NCI-H1417 treated with DMSO at 0.1 percent for 48 hours (cell line): ENCODE results near the gene GRID2.

Experiments used
- DNase-seq: peaks from one replicate; lab custom pipeline; 2025; lab: John Stamatoyannopoulos, UW

The GRID2 gene

DNA sequence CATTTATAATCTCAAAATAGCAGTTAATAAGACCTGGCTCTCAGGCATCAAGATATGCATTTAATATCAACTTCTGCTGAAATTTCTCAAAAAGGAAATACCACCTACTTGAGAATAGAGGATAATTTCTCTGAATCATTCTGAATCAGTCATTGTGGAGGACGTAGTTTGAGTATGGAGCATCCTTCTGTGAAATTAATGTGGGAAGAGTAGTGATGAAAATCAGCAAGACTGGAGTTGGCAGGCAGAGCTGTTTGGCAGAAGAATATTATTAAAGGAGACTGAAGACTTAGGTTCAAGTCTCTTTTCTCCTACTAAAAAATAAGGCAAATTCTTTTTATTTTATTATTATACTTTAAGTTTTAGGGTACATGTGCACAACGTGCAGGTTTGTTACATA, 1199.2 kb downstream of the GRID2 start:
- DNase-seq, result no peak

DNA sequence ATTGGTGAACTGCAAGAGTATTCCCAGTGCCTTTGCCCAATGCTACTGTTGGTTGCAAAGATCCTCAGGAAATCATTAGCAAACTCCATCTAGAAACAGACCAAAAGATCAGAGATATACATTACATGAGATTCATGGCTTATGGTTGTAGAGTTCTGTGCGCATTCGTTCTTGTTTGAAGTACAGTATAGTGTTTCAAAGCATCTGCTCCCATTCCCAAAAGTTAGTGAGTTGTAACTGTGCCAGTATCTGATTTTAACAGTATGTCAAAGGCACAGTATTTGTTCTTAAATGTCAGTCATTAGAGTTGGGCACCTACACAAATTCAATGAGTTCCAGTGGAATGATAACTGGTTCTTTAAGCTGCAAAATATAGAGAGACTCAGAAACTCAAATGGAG, 1210.1 kb downstream of the GRID2 start:
- DNase-seq, result no peak

DNA sequence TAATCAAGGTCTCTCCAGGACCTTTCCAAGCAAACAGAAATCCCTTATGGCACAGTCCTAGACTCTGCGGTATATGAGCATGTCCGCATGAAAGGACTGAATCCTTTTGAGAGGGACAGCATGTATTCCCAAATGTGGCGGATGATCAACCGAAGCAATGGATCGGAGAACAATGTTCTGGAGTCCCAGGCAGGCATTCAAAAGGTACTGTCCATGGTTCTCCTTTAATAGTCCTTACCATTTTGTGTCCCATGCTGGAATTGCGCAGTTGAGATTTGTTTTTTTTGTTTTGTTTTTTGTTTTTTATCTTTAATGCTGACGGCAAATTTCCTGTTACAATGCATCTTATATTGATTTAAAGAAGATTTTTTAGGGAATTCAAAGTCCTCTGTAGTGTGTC, 1211.4 kb downstream of the GRID2 start:
- DNase-seq, result no peak

DNA sequence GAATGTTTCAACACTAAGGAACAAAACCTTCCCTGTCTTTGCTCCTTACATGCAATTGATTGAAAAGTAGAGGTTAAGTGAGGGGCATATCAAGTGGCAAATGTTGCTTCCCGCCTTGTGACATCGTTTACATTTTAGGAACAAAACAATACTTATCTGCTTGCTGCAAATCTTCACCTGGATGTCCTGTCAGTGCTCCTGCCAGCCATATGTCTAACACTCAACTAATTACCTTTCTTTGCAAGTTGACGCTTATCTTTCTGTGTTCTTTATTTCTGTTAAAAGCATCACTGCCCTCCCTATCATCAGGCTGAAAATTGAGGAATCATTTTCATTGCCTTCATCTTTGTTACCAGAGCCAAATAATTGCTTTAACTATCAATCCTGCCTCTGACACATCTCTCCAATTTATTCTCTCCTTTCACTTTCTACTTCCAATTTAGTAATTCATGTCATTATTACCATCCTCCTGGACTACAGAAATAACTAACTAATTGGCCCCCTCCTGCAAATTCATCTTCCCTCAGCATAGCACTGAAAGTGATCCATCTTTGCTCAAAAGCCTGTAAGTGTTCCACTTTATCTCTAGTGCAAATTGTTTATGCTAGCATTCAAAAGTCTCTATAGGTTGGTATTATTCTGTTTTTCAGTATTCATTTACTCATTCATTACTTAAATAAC, 1226.1 kb downstream of the GRID2 start:
- DNase-seq, result no peak

DNA sequence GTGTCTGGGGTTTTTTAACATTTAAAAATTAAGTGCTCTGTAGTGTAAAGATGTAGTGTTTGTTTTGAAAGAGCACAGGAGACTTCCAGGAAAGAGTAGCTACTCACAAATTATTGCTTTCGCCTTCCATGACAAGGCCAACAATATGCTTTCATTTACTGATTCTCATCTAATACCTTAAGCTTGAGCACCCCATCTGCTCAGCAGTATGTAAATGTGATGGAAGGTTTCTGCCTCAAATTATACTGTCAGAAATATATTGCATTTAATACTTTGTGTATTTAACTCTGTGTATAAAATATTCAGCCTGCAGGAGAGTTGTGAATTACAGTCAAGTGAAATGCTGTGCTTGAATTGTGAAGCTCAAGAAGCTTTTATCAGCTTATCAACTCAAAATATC, 1228.5 kb downstream of the GRID2 start:
- no peak for DNase-seq

DNA sequence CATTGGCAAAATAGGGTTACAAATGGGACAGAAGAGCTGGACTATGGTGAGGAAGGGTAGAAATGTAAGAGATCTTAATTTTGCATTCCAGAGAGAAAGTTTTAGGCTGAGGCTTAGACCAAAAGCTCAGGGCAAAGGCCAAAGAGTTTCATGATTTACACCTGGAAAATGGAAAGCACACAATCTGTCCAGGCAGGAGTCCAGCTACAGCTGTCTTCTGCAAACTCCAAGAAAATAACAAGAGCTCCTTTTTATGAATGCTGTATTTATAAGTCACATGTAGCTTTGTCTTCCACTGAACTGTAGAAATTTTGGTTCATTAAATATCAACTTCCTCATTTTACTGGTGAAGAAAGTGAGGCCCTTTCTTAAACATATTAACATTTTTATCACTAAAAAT, 1236.8 kb downstream of the GRID2 start:
- DNase-seq, result no peak

DNA sequence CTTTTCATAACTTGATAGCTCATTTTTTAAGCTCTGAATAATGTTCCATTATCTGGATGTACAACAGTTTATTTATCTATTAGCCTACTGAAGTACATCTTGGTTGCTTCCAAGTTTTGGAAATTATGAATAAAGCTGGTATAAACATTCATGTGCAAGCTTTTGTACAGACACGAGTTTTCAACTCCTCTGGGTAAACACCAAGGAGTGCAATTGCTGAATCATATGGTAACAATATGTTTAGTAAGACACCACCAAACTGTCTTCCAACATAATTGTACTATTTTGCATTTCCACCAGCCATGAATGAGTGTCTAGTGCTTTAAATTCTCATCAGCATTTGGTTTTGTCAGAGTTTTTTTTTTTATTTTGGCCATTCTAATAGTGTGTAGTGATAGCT, 1258.1 kb downstream of the GRID2 start:
- no peak for DNase-seq

DNA sequence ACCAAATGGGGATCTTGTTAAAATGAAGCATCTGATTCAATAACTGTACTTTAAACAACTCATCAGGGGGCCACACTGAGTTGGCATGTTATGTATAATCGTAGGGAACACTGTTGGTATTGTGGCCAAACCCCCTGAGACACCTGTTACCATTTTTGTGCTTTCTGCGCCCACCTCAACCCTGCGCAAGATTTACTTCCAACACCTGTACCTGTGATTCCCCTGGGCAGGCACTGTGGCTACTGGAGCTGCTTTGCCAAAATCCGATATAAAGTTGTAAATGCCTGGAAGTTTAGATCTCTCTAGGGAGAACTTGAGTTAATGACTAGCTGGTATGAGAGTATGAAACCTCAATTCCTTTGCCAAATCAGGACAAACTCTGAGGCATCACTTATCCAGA, 1265.0 kb downstream of the GRID2 start:
- DNase-seq, result no peak

DNA sequence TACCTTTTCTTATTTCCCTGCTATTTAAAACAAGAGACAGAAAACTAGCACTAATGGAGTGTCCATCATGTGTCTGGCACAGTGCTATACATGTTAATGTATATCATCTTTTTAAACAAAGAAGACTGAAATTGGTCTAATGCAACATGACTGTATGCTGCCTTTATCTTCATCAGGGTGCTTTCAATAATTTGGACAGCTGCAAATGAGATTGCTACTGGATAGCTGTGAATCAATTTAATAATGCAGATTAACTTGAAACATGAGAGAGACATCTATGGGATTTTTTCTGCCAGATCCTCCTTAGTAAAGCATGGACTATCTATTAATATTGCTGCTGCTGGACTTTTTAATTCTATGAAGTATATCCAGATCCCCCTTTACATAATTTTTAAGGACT, 1269.5 kb downstream of the GRID2 start:
- DNase-seq, result no peak

DNA sequence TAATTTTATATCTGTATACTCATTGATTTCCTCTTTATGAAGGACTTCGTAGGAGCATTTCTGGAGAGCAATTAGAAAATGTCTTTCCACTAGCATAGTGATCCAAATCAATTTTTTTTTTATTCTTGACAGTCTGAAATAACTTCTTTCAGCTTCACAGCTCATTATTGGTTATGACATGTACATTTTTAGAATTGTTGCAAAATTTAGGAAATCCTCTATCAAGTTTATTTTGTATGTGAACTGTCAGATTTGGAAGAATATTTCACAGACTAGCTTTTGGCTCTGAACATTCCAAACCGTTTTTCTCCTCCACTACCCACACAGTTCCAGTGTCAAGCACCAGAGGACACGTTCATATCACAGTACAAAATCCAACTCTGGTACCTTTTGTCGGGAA, 1275.2 kb downstream of the GRID2 start:
- DNase-seq, result no peak

DNA sequence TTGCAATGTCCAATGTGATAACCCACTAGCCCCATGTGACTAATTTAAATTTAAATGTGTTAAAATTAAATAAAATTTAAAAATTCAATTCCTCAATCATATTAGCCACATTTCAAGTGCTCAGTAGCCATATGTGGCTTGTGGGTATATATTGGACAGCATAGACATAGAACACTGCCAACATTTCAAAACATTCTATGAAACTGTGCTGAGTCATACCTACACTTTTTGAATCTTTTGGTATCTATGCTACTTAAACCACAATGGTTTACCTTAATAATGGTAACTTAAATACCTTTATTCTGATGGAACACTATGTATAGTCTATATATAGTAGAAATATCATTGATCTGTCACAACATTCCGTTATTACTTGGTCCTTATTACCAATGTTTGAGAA, 1301.4 kb downstream of the GRID2 start:
- DNase-seq, result no peak

DNA sequence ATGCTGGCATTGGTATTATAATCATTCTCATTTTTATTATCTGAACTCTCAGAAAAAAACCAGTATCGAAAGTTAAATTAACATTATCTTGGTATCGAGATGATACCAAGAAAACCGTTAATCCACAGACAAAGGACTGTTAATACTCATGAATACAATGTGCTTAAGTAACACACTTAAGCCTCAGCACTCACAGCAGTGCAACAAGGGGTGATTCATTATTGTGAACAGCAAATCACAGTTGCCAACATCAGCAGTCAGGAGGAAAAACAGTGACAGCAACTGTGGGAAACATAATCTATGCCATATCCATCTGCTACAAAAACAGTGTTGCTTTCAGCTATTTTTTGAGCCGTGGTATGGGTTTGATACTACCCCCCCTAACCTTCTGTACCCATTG, 1313.8 kb downstream of the GRID2 start:
- DNase-seq, result no peak

DNA sequence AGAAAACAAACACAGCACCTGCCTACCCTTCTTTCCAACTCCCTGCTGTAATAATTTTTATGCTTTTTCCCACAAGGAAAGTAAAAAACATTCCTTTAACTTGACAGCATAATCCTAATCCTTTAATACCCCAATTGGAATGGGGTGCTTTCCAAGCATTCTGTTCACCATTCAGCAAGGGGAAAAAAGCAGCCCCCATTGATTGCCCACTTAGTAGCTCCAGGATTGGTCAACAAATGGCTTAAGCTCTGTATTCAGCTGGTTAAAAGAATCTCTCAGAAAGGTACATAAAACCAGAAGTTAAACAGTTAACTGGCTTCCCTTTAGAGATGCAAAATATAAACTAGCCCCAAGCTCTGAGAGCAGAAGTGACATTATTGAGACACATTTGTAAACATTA, 1330.0 kb downstream of the GRID2 start:
- DNase-seq, result no peak

DNA sequence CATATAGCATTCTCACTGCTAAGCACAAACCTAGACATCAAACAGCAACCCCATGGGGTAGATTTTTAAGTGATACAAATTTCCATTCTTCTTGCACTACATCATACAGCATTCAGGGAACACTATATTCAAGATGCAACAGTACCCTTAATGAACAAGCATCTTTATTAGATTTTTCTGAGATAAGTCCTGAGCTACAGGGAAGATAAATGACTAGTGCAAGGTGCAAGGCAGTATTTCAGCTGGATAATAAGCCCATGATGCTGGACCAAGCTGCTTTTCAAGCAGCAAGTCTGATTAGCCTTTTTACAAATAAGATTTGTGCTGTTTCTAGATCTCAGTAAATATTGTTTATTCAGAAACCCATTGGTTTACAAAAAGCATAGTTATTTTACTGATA, 1332.2 kb downstream of the GRID2 start:
- no peak for DNase-seq

DNA sequence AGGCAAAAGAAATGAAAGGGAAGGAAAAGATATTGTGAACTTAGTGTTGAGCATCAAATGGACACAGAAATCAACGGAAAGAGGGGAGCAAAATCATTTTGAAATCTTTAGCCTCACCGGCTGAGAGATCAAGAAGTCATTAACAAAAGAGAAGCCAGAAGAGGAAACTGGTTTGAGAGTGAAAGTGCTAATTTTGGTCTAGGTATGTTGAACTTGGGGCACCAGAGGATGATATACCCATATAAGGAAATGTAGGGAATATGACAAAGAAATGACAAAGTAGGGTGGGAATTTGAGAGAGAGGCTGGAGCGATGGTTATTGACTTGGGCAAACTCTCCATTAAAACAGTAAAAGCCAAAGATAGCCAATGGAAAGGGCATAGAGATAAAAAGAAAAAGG, 1341.4 kb downstream of the GRID2 start:
- no peak for DNase-seq

DNA sequence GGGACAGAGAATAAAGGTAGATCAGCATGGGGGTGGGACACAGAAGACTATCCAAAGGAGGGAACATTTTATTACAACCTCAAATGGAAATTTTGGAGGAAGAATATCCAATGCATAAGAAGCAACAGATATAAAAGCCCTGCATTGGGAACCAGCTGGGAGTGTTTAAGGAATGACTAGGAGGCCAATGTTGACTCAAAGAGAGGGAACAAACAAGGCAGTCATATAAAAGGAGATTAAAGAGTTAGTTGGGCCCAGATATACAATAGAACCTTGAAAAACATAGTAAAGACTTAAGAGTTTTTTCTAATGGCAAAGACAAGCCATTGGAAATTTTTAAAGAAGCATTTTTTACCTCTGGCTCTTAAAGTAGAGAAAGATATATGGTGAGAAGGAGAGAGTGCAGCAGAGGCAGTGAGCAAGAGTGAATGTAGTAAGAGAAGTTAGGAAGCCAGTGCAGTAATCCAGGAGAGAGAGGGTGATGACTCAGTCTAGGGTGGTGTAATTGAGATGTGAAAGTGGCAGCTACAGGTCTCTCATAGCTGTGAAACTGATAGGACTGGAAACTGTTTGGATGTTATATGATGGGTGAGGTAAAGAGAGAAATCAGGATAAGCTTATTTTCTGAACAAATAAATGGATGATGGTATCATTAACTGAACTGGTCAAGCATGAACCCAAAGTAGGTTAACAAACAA, 1342.6 kb downstream of the GRID2 start:
- DNase-seq, result peak; percentile 39

DNA sequence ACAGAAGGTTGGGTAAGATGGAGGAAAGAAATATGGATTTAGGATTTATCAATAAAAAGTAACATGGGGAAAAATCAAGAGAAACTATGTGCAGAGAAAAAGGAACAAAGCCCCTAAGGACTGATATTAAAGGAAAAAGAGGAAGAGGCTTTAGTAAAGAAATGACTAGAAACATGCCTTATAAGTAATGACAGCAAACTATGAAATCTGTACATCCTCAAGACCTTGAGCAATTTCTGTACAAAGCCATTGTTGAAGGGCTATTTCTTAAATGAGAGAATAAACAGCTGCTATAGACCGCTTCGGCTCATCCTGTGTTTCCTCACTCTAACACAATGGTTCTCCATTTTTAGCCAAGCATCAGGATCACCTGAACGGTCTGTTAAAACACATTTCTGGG, 1344.5 kb downstream of the GRID2 start:
- DNase-seq, result no peak

DNA sequence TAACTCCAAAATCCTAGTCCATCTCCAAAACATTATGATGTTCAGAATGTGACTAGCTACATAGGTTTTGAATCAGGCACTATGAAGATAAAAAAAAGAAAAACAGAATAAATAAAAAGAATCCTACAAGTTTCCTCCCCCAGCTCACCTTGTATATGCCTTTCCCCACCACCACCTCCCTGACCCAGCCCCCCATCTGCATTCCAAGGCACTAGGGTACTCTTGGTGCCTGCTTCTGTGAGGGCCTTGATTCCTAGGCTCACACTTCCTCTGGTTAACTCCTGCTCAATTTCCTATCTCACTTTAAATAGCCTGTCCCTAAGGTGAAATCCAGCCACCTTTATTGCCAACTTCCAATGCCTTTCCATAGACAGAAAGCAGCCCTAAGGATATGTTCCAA, 1346.1 kb downstream of the GRID2 start:
- no peak for DNase-seq

DNA sequence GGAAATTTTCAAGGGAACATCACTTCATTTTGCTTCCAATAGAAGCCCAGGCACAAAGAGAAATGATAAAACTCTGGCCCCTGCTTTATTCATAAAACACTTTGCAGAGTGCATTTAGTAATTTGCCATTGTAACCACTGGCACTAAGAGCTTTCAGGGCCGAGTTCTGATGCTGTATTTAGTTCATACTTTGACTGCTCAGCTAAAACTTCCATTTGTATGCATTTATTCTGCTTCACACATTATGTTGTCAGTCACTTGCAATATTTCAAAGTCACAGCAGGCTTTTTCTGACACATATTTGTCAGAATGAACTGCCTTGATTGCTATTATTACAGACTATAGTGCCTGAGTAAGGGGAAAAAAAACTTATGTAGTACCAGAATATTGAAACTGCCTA, 1350.4 kb downstream of the GRID2 start:
- DNase-seq, result no peak

DNA sequence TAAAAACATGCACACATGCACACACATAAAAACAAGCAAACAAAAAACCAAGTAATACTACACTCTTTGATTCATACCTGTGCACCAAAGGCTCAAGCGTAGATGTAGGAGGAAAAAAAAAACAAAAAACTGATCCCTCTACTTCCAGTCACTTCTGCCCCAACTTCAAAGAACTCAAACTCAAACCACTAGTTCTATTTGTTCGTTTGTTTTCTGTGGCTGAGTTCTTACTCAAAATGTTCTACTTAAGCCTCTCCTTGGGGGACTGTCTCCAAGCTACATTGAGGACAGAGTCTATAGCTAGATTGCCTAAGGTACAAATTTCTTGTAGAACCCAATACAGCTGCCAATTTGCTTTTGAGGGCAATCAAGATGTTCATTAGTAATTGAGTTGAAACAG, 1353.8 kb downstream of the GRID2 start:
- no peak for DNase-seq

DNA sequence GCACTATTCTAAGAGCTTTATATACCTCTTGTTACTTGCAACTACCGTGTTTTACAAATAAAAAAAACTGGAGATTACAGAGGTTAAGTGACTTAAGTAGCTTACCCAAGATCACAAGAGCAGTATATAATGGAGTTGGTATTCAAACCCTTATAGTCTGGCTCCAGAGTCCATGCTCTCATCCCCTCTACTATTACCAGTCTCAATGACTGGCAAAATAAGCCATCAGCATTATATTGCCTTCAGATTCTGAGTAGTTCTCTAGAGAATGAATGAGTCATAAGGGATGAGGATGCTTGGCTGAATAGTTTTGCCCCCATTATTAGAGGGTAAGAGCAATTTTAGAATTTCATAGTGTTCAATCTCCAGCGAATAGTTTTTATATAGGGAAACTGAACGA, 1354.7 kb downstream of the GRID2 start:
- DNase-seq, result no peak

DNA sequence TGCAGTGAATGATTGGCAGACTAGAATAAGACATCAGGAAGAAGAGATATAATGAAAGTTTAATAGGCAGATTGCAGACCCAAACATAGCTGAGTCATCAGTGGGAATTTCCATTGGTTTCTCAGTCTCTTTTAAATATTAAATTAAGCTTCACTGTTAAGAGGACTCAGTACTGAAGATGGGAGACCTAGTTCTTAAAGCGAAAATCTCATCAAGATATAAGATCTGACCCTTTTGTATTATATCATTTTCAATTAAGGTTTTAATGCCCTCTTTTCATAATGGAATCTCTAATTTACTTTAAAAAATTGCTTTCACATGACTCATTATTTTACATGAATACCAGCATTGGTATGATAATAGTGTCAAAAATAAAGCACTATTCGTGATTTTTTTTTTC, 1355.9 kb downstream of the GRID2 start:
- no peak for DNase-seq

DNA sequence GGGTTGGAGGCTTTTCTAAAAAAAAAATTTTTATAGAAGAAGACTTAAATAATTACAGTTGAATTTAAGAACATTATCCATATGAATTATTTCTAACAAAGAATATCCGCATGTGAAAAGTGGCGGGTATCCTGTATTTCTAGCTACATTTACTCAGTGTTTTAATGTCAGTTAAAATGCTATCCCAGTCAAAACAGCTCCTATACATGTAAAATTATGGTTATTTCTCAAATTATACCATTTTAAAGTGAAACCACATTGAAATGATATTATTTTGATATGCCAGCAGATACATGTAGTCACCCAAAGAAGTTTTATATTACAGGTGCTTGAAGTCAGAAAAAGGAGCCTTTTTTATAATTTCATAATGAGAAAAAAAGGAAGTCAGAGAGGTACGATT, 1356.3 kb downstream of the GRID2 start:
- DNase-seq, result no peak

DNA sequence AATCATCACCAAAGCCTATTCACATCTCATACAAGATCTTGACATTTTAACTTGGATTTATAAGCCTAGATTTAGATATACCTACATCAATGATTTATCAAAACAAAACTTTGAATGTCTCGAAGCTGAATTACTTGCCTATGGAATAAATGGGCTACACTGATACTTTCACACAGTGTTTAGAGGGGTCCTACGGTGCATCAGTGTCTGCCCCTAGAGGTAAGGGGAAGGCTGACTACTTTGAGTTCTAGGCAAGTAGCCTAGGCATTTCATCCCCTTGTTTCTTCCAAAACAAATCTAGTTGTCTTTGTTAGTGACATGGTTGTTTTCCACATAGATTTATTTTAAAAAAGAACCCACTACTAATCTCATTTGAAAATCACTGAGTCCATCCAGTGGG, 1366.7 kb downstream of the GRID2 start:
- no peak for DNase-seq
